ENCODE results near the gene CPHXL. TPM values are rescaled to one million over a fixed set of nuclear protein-coding genes. Genes with fewer than 3 reads are reported as not detected.

The CPHXL gene
- not detected for total RNA-seq

GRCh38 chr16:75726390-75726789 is at the start of gene CPHXL:
TSS of gene CPHXL (minus strand) at chr16:75726490. CDS start at chr16:75726442, 48 bp downstream.

GRCh38 chr16:75701361-75701760 is 24.9 kb downstream of the CPHXL start, which contains the start of gene DUXB:
TSS of gene DUXB (minus strand) at chr16:75701461. CDS start at chr16:75701418, 43 bp downstream.

GRCh38 chr16:75676909-75677308 is 49.4 kb downstream of the CPHXL start, which contains the start of gene CPHXL2:
TSS of gene CPHXL2 (minus strand) at chr16:75677009. CDS start at chr16:75676999, 10 bp downstream.

Other genes starting within 250 kb of the CPHXL start
- not detected for gene CHST6, start 231.0 kb downstream of the CPHXL start, total RNA-seq
- not detected for gene CHST5, start 190.4 kb downstream of the CPHXL start, total RNA-seq
- gene TMEM231, start 170.2 kb downstream of the CPHXL start, total RNA-seq: 1 to 10 TPM; 1.7 to 2.3 TPM
- gene GABARAPL2, start 160.1 kb downstream of the CPHXL start, total RNA-seq: 10 to 100 TPM; 66.1 to 72.9 TPM
- gene ADAT1, start 103.2 kb downstream of the CPHXL start, total RNA-seq: 10 to 100 TPM; 47.9 to 48.3 TPM
- gene KARS1, start 78.8 kb downstream of the CPHXL start, total RNA-seq: 100 to 1,000 TPM; 185 to 191 TPM
- 10 to 100 TPM; 65.9 to 67.0 TPM for gene TERF2IP, start 78.7 kb downstream of the CPHXL start, total RNA-seq
- not detected for gene CPHXL2, start 49.5 kb downstream of the CPHXL start, total RNA-seq
- not detected for gene DUXB, start 25.0 kb downstream of the CPHXL start, total RNA-seq

All from activated naive CD4-positive, alpha-beta T cell treated with anti-CD3 and anti-CD28 coated beads, Interleukin-2, amount 10 ng/mL, durations not matched to agents 5 hours and 36 hours (primary cell).